IMR-90 (cell line): ENCODE measurements around the gene GPC4. TPM values are rescaled to one million over a fixed set of nuclear protein-coding genes. Genes with fewer than 3 reads are reported as not detected.

ENCODE experiments used
- ATAC-seq: fragments of 200-7000 bp; cut with Tn5 transposase; 2 replicates; pipeline ENCODE4 v1.9.1; 2020; ENCODE audit warnings: low read depth, mild to moderate bottlenecking, moderate library complexity
- BruUV-seq: library from RNA; stranded (reverse); fragments of 400-500 nt; replicated peaks from 2 replicates; lab custom pipeline; 2021; lab: Mats Ljungman, UMichigan
- CTCF ChIA-PET: fragments of 300-600 bp; formaldehyde crosslinking; extraction: SDS; loops from one replicate; lab custom pipeline; 2021; ENCODE audit warnings: antibody characterized with exemption; lab: Yijun Ruan, JAX
- POLR2A ChIA-PET: fragments of 300-600 bp; sonication (Branson Sonifier 250); formaldehyde crosslinking; loops from one replicate; lab custom pipeline; 2022; ENCODE audit warnings: antibody characterized with exemption; ENCODE audit not compliant: unreplicated experiment; lab: Charles Lee
- DNase-seq: peaks from one replicate; pipeline ENCODE4 v3.0.0; 2013
- H2AFZ ChIP-seq: replicated peaks from 2 replicates; pipeline ENCODE3; 2013; ENCODE audit warnings: low read length, mild to moderate bottlenecking; ENCODE audit not compliant: poor library complexity
- H2AK5ac ChIP-seq: 2 replicates; pipeline ENCODE4 v1.6.1; 2013; ENCODE audit warnings: low read depth, low read length, inconsistent platforms
- H2AK9ac ChIP-seq: replicated peaks from 2 replicates; pipeline ENCODE3; 2013; ENCODE audit warnings: mild to moderate bottlenecking, low read depth, low read length, moderate library complexity; ENCODE audit not compliant: poor library complexity
- H2BK120ac ChIP-seq: 2 replicates; pipeline ENCODE4 v1.6.1; 2013; ENCODE audit warnings: low read depth, low read length, inconsistent platforms
- H2BK15ac ChIP-seq: 3 replicates; pipeline ENCODE4 v1.6.1; 2013; ENCODE audit warnings: low read depth, low read length, inconsistent platforms
- H2BK20ac ChIP-seq: 2 replicates; pipeline ENCODE4 v1.6.1; 2013; ENCODE audit warnings: low read depth, mild to moderate bottlenecking, inconsistent platforms, low read length, moderate library complexity
- H2BK5ac ChIP-seq: 2 replicates; pipeline ENCODE4 v1.6.1; 2013; ENCODE audit warnings: mild to moderate bottlenecking, low read depth, low read length, inconsistent platforms; ENCODE audit not compliant: poor library complexity, severe bottlenecking
- H3K14ac ChIP-seq: replicated peaks from 2 replicates; pipeline ENCODE4 v1.6.1; 2013; ENCODE audit warnings: low read depth, low read length, inconsistent platforms
- H3K18ac ChIP-seq: 2 replicates; pipeline ENCODE4 v1.6.1; 2013; ENCODE audit warnings: low read depth, low read length, control low read depth
- H3K23ac ChIP-seq: 2 replicates; pipeline ENCODE4 v1.6.1; 2013; ENCODE audit warnings: low read depth, low read length, inconsistent platforms
- H3K27ac ChIP-seq: 2 replicates; pipeline ENCODE4 v1.5.1; 2013; ENCODE audit warnings: mild to moderate bottlenecking, control low read depth, low read length; ENCODE audit not compliant: insufficient read depth
- H3K27me3 ChIP-seq: 2 replicates; pipeline ENCODE4 v1.6.1; 2013; ENCODE audit warnings: low read length; ENCODE audit not compliant: control insufficient read depth, insufficient read depth
- H3K36me3 ChIP-seq: 2 replicates; pipeline ENCODE4 v1.6.1; 2013; ENCODE audit warnings: low read length, mixed read lengths; ENCODE audit not compliant: control insufficient read depth, insufficient read depth
- H3K4ac ChIP-seq: 2 replicates; pipeline ENCODE4 v1.6.1; 2013; ENCODE audit warnings: low read depth, low read length, inconsistent platforms
- H3K4me1 ChIP-seq: 2 replicates; pipeline ENCODE4 v1.6.1; 2013; ENCODE audit warnings: low read length, mixed read lengths; ENCODE audit not compliant: control insufficient read depth, insufficient read depth
- H3K4me2 ChIP-seq: 2 replicates; pipeline ENCODE4 v1.6.1; 2013; ENCODE audit warnings: low read depth, mild to moderate bottlenecking, control low read depth, low read length, moderate library complexity
- H3K4me3 ChIP-seq: 2 replicates; pipeline ENCODE4 v1.5.1; 2013; ENCODE audit warnings: low read depth, mild to moderate bottlenecking, control low read depth, low read length, moderate library complexity; ENCODE audit not compliant: insufficient read depth
- H3K56ac ChIP-seq: 2 replicates; pipeline ENCODE4 v1.6.1; 2013; ENCODE audit warnings: low read length, inconsistent platforms; ENCODE audit not compliant: insufficient read depth; ENCODE audit errors: extremely low read depth
- H3K79me1 ChIP-seq, 2 experiments: 2 replicates each; pipeline ENCODE4 v1.6.1; 2013; ENCODE audit warnings: low read length in 2 of 2, inconsistent platforms in 1 of 2, low read depth in 1 of 2
- H3K9ac ChIP-seq: 2 replicates; pipeline ENCODE4 v1.6.1; 2013; ENCODE audit warnings: low read depth, low read length, control low read depth
- H3K9me1 ChIP-seq: 2 replicates; pipeline ENCODE4 v1.6.1; 2013; ENCODE audit warnings: low read length, inconsistent platforms; ENCODE audit not compliant: insufficient read depth
- H3K9me3 ChIP-seq: 2 replicates; pipeline ENCODE4 v1.6.1; 2013; ENCODE audit warnings: low read length; ENCODE audit not compliant: control insufficient read depth, insufficient read depth
- H4K20me1 ChIP-seq: 2 replicates; pipeline ENCODE4 v1.6.1; 2013; ENCODE audit warnings: low read length, inconsistent platforms; ENCODE audit not compliant: insufficient read depth
- H4K5ac ChIP-seq: 2 replicates; pipeline ENCODE4 v1.6.1; 2013; ENCODE audit warnings: mild to moderate bottlenecking, low read depth, low read length, control low read depth
- H4K8ac ChIP-seq, 2 experiments: 2 replicates each; pipeline ENCODE4 v1.6.1; 2013; ENCODE audit warnings: low read depth in 2 of 2, low read length in 2 of 2, control low read depth in 1 of 2, inconsistent platforms in 1 of 2
- H4K91ac ChIP-seq: 2 replicates; pipeline ENCODE4 v1.6.1; 2013; ENCODE audit warnings: low read depth, low read length, inconsistent platforms; ENCODE audit not compliant: insufficient read depth
- BHLHE40 ChIP-seq: fragments of 150-350 bp; IDR thresholded peaks from 2 replicates; pipeline ENCODE4 v1.6.1; 2016; ENCODE audit warnings: mild to moderate bottlenecking, low read depth, low read length
- CHD1 ChIP-seq: IDR thresholded peaks from 2 replicates; pipeline ENCODE4 v1.6.1; 2012; ENCODE audit warnings: low read depth, low read length, improper control_type of control experiment
- FOS ChIP-seq: fragments of 150-350 bp; IDR thresholded peaks from 2 replicates; pipeline ENCODE4 v1.6.1; 2016; ENCODE audit warnings: low read depth, low read length
- MAFK ChIP-seq: IDR thresholded peaks from 2 replicates; pipeline ENCODE4 v1.6.1; 2012; ENCODE audit warnings: low read depth, low read length, improper control_type of control experiment
- MXI1 ChIP-seq: IDR thresholded peaks from 2 replicates; pipeline ENCODE4 v1.6.1; 2012; ENCODE audit warnings: low read depth, mild to moderate bottlenecking, low read length, moderate library complexity, borderline replicate concordance
- NFE2L2 ChIP-seq: fragments of 150-350 bp; IDR thresholded peaks from 2 replicates; pipeline ENCODE4 v1.6.1; 2016; ENCODE audit warnings: low read depth, mild to moderate bottlenecking, low read length
- RCOR1 ChIP-seq: IDR thresholded peaks from 2 replicates; pipeline ENCODE4 v1.6.1; 2012; ENCODE audit warnings: mild to moderate bottlenecking, low read length, improper control_type of control experiment; ENCODE audit not compliant: insufficient replicate concordance
- RFX5 ChIP-seq: IDR thresholded peaks from 2 replicates; pipeline ENCODE4 v1.8.0; 2012; ENCODE audit warnings: low read depth, mild to moderate bottlenecking, low read length, moderate library complexity
- SMC3 ChIP-seq: fragments of 150-350 bp; IDR thresholded peaks from 2 replicates; pipeline ENCODE4 v1.6.1; 2016; ENCODE audit warnings: low read depth, mild to moderate bottlenecking, antibody characterized with exemption, low read length, moderate library complexity
- WGBS, 2 experiments: methylation state at CpG; one replicate each; pipeline versions ENCODE4 v1.1.5 to v1.1.7; 2013; ENCODE audit warnings: missing lambda C conversion rate in 2 of 2; ENCODE audit not compliant: insufficient read length in 1 of 2; ENCODE audit errors: extremely low coverage in 2 of 2; 5-methylcytosine and 5-hydroxymethylcytosine counted together
- dilution Hi-C: fragments of 300-500 bp; cut with HindIII; formaldehyde crosslinking; loops from one replicate; pipeline ENCODE4 v1.14.3; 2018; ENCODE audit warnings: low sequenced_read_pairs; ENCODE audit not compliant: unreplicated experiment
- in situ Hi-C: fragments of 300-500 bp; cut with MboI; formaldehyde crosslinking; loops from 3 replicates; pipeline ENCODE4 v1.14.3; 2019; ENCODE audit warnings: low sequenced_read_pairs, inconsistent platforms, mixed read lengths
- intact Hi-C: fragments of 100-400 bp; cut with micrococcal nuclease; formaldehyde crosslinking; loops from 2 replicates; pipeline ENCODE4 v1.10.0; 2022
- polyA plus RNA-seq, 3 experiments: library from polyadenylated mRNA; depleted of rRNA; stranded (reverse); fragments of >200 nt; gene quantifications; 2 replicates each; pipeline ENCODE4 v1.2.3, GENCODE V29; 2012; ENCODE audit warnings: low replicate concordance in 1 of 3
- total RNA-seq: library from RNA; depleted of rRNA; stranded (reverse); fragments of >200 nt; gene quantifications from 2 replicates; pipeline ENCODE4 v1.2.3, GENCODE V29; 2012
- TF ChIP-seq, protein P1 (sequence below): fragments of 150-350 bp; IDR thresholded peaks from 2 replicates; pipeline ENCODE4 v1.6.1; 2016; ENCODE audit warnings: low read depth, mild to moderate bottlenecking, low read length, moderate library complexity, borderline replicate concordance
- TF ChIP-seq, protein P2 (sequence below): conservative IDR thresholded peaks from 2 replicates; pipeline ENCODE4 v1.5.1; 2012; ENCODE audit warnings: mild to moderate bottlenecking, low read depth, low read length, improper control_type of control experiment

The GPC4 gene
- total and polyA plus RNA-seq, 2 of the 4 experiments (the other 2 are of a cell fraction) = 0.54 to 1.6 TPM

DNA sequence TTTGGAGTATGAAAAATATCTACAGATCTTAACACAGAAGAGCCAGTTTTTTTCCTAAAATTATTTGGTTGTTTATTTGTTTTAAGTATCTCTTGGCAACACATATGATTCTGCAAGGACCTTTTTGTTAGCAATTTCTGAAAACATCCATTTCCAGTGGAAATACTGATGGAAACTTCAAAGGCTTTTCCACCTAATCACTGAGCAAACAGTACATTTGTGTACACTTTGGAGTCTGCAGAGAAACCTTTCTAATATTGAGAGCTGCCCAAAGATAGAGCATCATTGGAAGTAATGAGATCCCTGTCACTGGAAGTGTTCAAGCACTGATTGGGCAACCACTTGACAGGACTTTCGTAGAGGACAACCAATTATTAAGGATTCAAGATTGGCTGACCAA, 127.4 kb downstream of the GPC4 start:
- ChIA-PET CTCF (no interaction called here), POLR2A (no interaction called here)
- Histone ChIP-seq H2BK15ac (no peak overlapping the region), H2AK5ac (no peak overlapping the region), H3K4me1 (no peaks in the 10 kb centered on the region), H3K79me1 (no peaks in the 10 kb centered on the region), H3K56ac (no peak overlapping the region), H3K18ac (no peak overlapping the region), H3K14ac (no peak overlapping the region), H3K27me3 (no peaks in the 10 kb centered on the region; the same call in 1 of the 2 replicates), H3K36me3 (no peaks in the 10 kb centered on the region), H3K4ac (no peak overlapping the region), H2AK9ac (no peak overlapping the region), H2BK120ac (no peak overlapping the region), H3K27ac (no peak overlapping the region), H3K9ac (no peak overlapping the region), H3K4me2 (no peak overlapping the region), H3K9me1 (no peaks in the 10 kb centered on the region), H3K9me3 (peaks cover 2% of the 10 kb centered on the region; the same call in 1 of the 2 replicates), H4K20me1 (no peaks in the 10 kb centered on the region), H2AFZ (no peak overlapping the region), H4K91ac (no peak overlapping the region), H3K4me3 (no peak overlapping the region), H4K5ac (no peak overlapping the region), H3K23ac (no peak overlapping the region), H4K8ac (no peak overlapping the region), H2BK5ac (no peak overlapping the region), H2BK20ac (no peak overlapping the region)
- TF ChIP-seq RCOR1 (no peak), SMC3 (no peak), MAFK (no peak), CHD1 (no peak), FOS (no peak), NFE2L2 (no peak), MXI1 (no peak), BHLHE40 (no peak), RFX5 (no peak)
- TF ChIP-seq, protein P1, sequence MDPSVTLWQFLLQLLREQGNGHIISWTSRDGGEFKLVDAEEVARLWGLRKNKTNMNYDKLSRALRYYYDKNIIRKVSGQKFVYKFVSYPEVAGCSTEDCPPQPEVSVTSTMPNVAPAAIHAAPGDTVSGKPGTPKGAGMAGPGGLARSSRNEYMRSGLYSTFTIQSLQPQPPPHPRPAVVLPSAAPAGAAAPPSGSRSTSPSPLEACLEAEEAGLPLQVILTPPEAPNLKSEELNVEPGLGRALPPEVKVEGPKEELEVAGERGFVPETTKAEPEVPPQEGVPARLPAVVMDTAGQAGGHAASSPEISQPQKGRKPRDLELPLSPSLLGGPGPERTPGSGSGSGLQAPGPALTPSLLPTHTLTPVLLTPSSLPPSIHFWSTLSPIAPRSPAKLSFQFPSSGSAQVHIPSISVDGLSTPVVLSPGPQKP = no peak
- TF ChIP-seq, protein P2, sequence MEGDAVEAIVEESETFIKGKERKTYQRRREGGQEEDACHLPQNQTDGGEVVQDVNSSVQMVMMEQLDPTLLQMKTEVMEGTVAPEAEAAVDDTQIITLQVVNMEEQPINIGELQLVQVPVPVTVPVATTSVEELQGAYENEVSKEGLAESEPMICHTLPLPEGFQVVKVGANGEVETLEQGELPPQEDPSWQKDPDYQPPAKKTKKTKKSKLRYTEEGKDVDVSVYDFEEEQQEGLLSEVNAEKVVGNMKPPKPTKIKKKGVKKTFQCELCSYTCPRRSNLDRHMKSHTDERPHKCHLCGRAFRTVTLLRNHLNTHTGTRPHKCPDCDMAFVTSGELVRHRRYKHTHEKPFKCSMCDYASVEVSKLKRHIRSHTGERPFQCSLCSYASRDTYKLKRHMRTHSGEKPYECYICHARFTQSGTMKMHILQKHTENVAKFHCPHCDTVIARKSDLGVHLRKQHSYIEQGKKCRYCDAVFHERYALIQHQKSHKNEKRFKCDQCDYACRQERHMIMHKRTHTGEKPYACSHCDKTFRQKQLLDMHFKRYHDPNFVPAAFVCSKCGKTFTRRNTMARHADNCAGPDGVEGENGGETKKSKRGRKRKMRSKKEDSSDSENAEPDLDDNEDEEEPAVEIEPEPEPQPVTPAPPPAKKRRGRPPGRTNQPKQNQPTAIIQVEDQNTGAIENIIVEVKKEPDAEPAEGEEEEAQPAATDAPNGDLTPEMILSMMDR = no peak
- in situ Hi-C loops (no loop called here), dilution Hi-C loops (no loop called here), intact Hi-C loops (no loop called here)
- no peak for DNase-seq
- no CpG with 5 or more reads among the region's 1 CpG for WGBS, 2 experiments
- no peak for ATAC-seq
- BruUV-seq = no TSS peak
